H1 (cell line): ENCODE measurements around the gene ADPGK. TPM values are rescaled to one million over a fixed set of nuclear protein-coding genes. Genes with fewer than 3 reads are reported as not detected.

ENCODE experiments used
- CTCF ChIA-PET: fragments of 300-600 bp; sonication (Branson Sonifier 250); formaldehyde crosslinking; loops from one replicate; lab custom pipeline; 2021; ENCODE audit not compliant: partially characterized antibody; lab: Charles Lee
- POLR2A ChIA-PET: fragments of 300-600 bp; sonication (Branson Sonifier 250); formaldehyde crosslinking; loops from one replicate; lab custom pipeline; 2021; ENCODE audit warnings: inconsistent platforms; ENCODE audit not compliant: partially characterized antibody; lab: Charles Lee
- DNase-seq, 2 experiments: peaks; one replicate each; pipeline versions ENCODE4 v3.0.0 to v3.0.0-alpha.2; 2010 to 2022; ENCODE audit warnings: low spot score in 2 of 2, low read depth in 1 of 2, mixed read lengths in 1 of 2
- FAIRE-seq: peaks from 2 replicates; lab custom pipeline; 2011; peaks lifted over from hg19 to GRCh38; lab: Jason Lieb, UNC
- H2AFZ ChIP-seq: 2 replicates; pipeline ENCODE4 v1.8.1; 2012; ENCODE audit warnings: low read length, inconsistent platforms
- H2AK5ac ChIP-seq: 2 replicates; pipeline ENCODE4 v1.6.1; 2013; ENCODE audit warnings: low read depth, low read length
- H2BK120ac ChIP-seq: replicated peaks from 2 replicates; pipeline ENCODE3; 2013; ENCODE audit warnings: low read depth, low read length, inconsistent platforms
- H2BK12ac ChIP-seq: 2 replicates; pipeline ENCODE4 v1.6.1; 2013; ENCODE audit warnings: low read depth, low read length
- H2BK15ac ChIP-seq: 2 replicates; pipeline ENCODE4 v1.6.1; 2013; ENCODE audit warnings: low read length
- H2BK20ac ChIP-seq: 2 replicates; pipeline ENCODE4 v1.6.1; 2013; ENCODE audit warnings: low read length
- H2BK5ac ChIP-seq: 2 replicates; pipeline ENCODE4 v1.6.1; 2013; ENCODE audit warnings: low read depth, low read length
- H3K14ac ChIP-seq: 2 replicates; pipeline ENCODE4 v1.6.1; 2013; ENCODE audit warnings: inconsistent platforms; ENCODE audit not compliant: insufficient read length
- H3K18ac ChIP-seq: 2 replicates; pipeline ENCODE4 v1.6.1; 2013; ENCODE audit warnings: low read length; ENCODE audit errors: extremely low read depth
- H3K23ac ChIP-seq: 2 replicates; pipeline ENCODE4 v1.6.1; 2013; ENCODE audit warnings: inconsistent platforms; ENCODE audit not compliant: insufficient read length
- H3K23me2 ChIP-seq: 2 replicates; pipeline ENCODE4 v1.6.1; 2013; ENCODE audit warnings: low read depth, low read length
- H3K27ac ChIP-seq: 2 replicates; pipeline ENCODE4 v1.6.1; 2011; ENCODE audit warnings: low read depth, low read length, inconsistent platforms
- H3K27me3 ChIP-seq, 4 experiments: replicated peaks in 1 of 4; 1 replicate in 1 of 4; 2 replicates in 3 of 4; pipeline versions ENCODE4 v1.6.1 to v1.8.1; 2011 to 2013; ENCODE audit warnings: low read length in 3 of 4, mild to moderate bottlenecking in 3 of 4, inconsistent platforms in 2 of 4, mixed read lengths in 2 of 4, moderate library complexity in 1 of 4; ENCODE audit not compliant: control insufficient read depth in 3 of 4, insufficient read depth in 3 of 4; ENCODE audit errors: extremely low read depth in 1 of 4
- H3K36me3 ChIP-seq, 4 experiments: 2 replicates each; pipeline versions ENCODE4 v1.6.1 to v1.8.1; 2011 to 2013; ENCODE audit warnings: mild to moderate bottlenecking in 4 of 4, low read length in 3 of 4, moderate library complexity in 2 of 4, control low read depth in 1 of 4, inconsistent platforms in 1 of 4; ENCODE audit not compliant: insufficient read depth in 4 of 4, control insufficient read depth in 2 of 4
- H3K4ac ChIP-seq: replicated peaks from 2 replicates; pipeline ENCODE3; 2013; ENCODE audit warnings: low read length, low read depth, mixed read lengths, inconsistent platforms; ENCODE audit not compliant: insufficient read length
- H3K4me1 ChIP-seq, 4 experiments: replicated peaks in 1 of 4; 1 replicate in 1 of 4; 2 replicates in 3 of 4; pipeline versions ENCODE4 v1.6.1 to v1.8.1; 2011 to 2013; ENCODE audit warnings: low read length in 3 of 4, inconsistent platforms in 2 of 4, mixed read lengths in 1 of 4; ENCODE audit not compliant: insufficient read depth in 4 of 4, control insufficient read depth in 3 of 4
- H3K4me2 ChIP-seq, 2 experiments: 2 replicates each; pipeline versions ENCODE4 v1.6.1 to v1.8.1; 2011 to 2013; ENCODE audit warnings: low read depth in 2 of 2, low read length in 2 of 2, control low read depth in 1 of 2, inconsistent platforms in 1 of 2, mild to moderate bottlenecking in 1 of 2; ENCODE audit not compliant: insufficient read depth in 1 of 2
- H3K4me3 ChIP-seq, 4 experiments: fragments of 200-600, 300-600 bp in 1 of 4; sonication (generic), shearing (Covaris generic), sonication (Bioruptor Twin) in 1 of 4; 2 replicates each; pipeline versions ENCODE4 v1.5.1 to v1.8.1; 2011 to 2016; ENCODE audit warnings: low read length in 4 of 4, low read depth in 3 of 4, control low read depth in 2 of 4, inconsistent platforms in 2 of 4, mild to moderate bottlenecking in 2 of 4, mixed read lengths in 1 of 4, moderate library complexity in 1 of 4; ENCODE audit not compliant: insufficient read depth in 2 of 4; ENCODE audit errors: extremely low read depth in 1 of 4
- H3K56ac ChIP-seq: replicated peaks from 2 replicates; pipeline ENCODE3; 2013; ENCODE audit warnings: low read depth, mild to moderate bottlenecking, mixed read lengths, low read length, inconsistent platforms; ENCODE audit not compliant: insufficient read length
- H3K79me1 ChIP-seq: 2 replicates; pipeline ENCODE4 v1.6.1; 2013; ENCODE audit warnings: low read depth, low read length, control low read depth
- H3K79me2 ChIP-seq, 2 experiments: 2 replicates each; pipeline versions ENCODE4 v1.6.1 to v1.8.1; 2012 to 2013; ENCODE audit warnings: low read length in 2 of 2, mild to moderate bottlenecking in 2 of 2, inconsistent platforms in 1 of 2; ENCODE audit not compliant: insufficient read depth in 2 of 2, control insufficient read depth in 1 of 2
- H3K9ac ChIP-seq, 4 experiments: replicated peaks in 1 of 4; 1 replicate in 1 of 4; 2 replicates in 3 of 4; pipeline versions ENCODE4 v1.6.1 to v1.8.1; 2011 to 2013; ENCODE audit warnings: low read depth in 3 of 4, low read length in 3 of 4, control low read depth in 2 of 4, mild to moderate bottlenecking in 2 of 4, moderate library complexity in 2 of 4, inconsistent platforms in 1 of 4; ENCODE audit errors: extremely low read depth in 1 of 4
- H3K9me3 ChIP-seq, 2 experiments: 2 replicates each; pipeline versions ENCODE4 v1.6.1 to v1.8.1; 2012 to 2013; ENCODE audit warnings: mild to moderate bottlenecking in 2 of 2, moderate library complexity in 2 of 2, control low read depth in 1 of 2, inconsistent platforms in 1 of 2, low read depth in 1 of 2, low read length in 1 of 2, mixed read lengths in 1 of 2; ENCODE audit not compliant: insufficient read depth in 2 of 2
- H4K20me1 ChIP-seq, 2 experiments: replicated peaks in 1 of 2; 2 replicates each; pipeline versions ENCODE3 to v1.8.1; 2011 to 2013; ENCODE audit warnings: inconsistent platforms in 2 of 2, low read length in 2 of 2, mild to moderate bottlenecking in 1 of 2; ENCODE audit not compliant: insufficient read depth in 2 of 2, control insufficient read depth in 1 of 2
- H4K5ac ChIP-seq: 2 replicates; pipeline ENCODE4 v1.6.1; 2013; ENCODE audit warnings: low read length, low read depth, mixed read lengths, inconsistent platforms; ENCODE audit not compliant: insufficient read length
- H4K8ac ChIP-seq: 2 replicates; pipeline ENCODE4 v1.8.0; 2013; ENCODE audit warnings: mild to moderate bottlenecking, moderate library complexity, low read length, inconsistent platforms; ENCODE audit not compliant: insufficient read depth; ENCODE audit errors: extremely low read depth
- H4K91ac ChIP-seq: replicated peaks from 2 replicates; pipeline ENCODE3; 2013; ENCODE audit warnings: low read length, mixed read lengths, inconsistent platforms; ENCODE audit not compliant: insufficient read length
- SIRT6 ChIP-seq: IDR thresholded peaks from one replicate; pipeline ENCODE4 v1.7.1; 2012; ENCODE audit warnings: low read length, inconsistent platforms
- WGBS, 2 experiments: shearing (Covaris generic) in 1 of 2; methylation state at CpG; one replicate each; pipeline versions ENCODE4 v1.1.6 to v1.1.7; 2013 to 2015; ENCODE audit warnings: low lambda C conversion rate in 2 of 2, mixed read lengths in 2 of 2, inconsistent platforms in 1 of 2, low coverage in 1 of 2, missing lambda C conversion rate in 1 of 2; ENCODE audit not compliant: insufficient replicate concordance in 2 of 2, insufficient coverage in 1 of 2, insufficient read length in 1 of 2; ENCODE audit errors: extremely low coverage in 1 of 2, missing lambda C conversion rate in 1 of 2; 5-methylcytosine and 5-hydroxymethylcytosine counted together
- polyA plus RNA-seq, 7 experiments: library from polyadenylated mRNA; depleted of rRNA in 3 of 7; stranded (reverse) in 5 of 7; unstranded in 2 of 7; fragments of >200 nt in 5 of 7; fragments of 200-250 nt in 2 of 7; gene quantifications; 1 replicate in 5 of 7; 2 replicates in 1 of 7; 4 replicates in 1 of 7; pipeline versions ENCODE4 v1.2.1 to v1.2.3, GENCODE V29; 2011 to 2013; ENCODE audit warnings: missing spikeins in 2 of 7, mixed read lengths in 2 of 7
- total RNA-seq: library from RNA; stranded (reverse); fragmentation: NEBNext Ultra II Directional; extraction: Animal tissue kit (Norgen Biotek cat#: 25700); gene quantifications from 2 replicates; pipeline ENCODE4 v1.2.1, GENCODE V29; 2021
- TF ChIP-seq, protein P1 (sequence below): IDR thresholded peaks from 2 replicates; pipeline ENCODE4 v1.6.1; 2011; ENCODE audit warnings: low read length, improper control_type of control experiment

Gene ADPGK
- total and polyA plus RNA-seq, 2 of the 8 experiments (the other 6 are each of a cell fraction or from before 2014, with no cell fraction given), result 32.2 to 38.2 TPM

DNA sequence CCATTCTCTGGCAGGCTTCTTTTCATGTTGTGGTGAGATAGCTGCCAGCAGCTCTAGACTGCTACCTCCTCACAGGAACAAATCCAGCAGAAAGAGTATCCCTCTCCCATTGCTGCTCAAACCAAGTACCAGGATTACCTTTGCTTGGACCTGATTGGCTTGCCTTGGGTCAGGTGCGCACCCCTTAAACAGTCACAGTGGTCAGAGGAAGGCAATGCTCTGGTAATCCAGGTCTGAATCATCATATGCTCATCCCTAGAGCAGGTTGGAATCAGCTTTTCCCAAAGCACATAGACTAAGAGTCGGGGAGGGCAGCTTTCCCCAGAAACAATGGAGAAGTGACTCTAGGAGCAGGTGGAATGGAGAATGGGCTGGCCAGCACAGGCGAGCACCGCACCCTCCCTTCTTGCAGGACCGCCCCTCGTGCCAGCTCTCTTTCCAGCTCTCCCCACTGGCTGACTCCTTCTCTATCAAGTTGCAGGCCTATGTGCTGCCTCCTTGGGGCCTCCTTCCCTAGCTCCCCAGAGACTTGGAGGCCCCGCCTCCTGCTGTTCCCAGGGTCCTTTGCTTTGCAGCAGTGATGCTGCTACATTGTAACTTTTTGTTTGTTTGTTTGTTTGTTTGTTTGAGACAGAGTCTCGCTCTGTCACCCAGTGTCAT, 29.9 kb upstream of the ADPGK start:
- no peak overlapping the region for H3K18ac ChIP-seq
- H2BK5ac ChIP-seq, result no peak overlapping the region
- CTCF ChIA-PET, result interaction anchor here (1.2 to 1.7 kb wide), 3 partner anchors 17 to 431 kb away, joined by 3 to 7 read pairs (median 4); no protein-coding TSS in a partner anchor

More for the DNA sequence above, 29.9 kb upstream of the ADPGK start:
- H3K4me2 ChIP-seq, result no peak overlapping the region
- H3K27me3 ChIP-seq, result no peaks in the 10 kb centered on the region
- H2AK5ac ChIP-seq, result no peak overlapping the region
- DNase-seq (no peak), FAIRE-seq (no peak)
- H2AFZ ChIP-seq, result peak overlapping the region; percentile 94
- no peak overlapping the region for H3K9ac ChIP-seq
- no peak overlapping the region for H2BK12ac ChIP-seq
- H3K79me2 ChIP-seq, result no peaks in the 10 kb centered on the region
- H3K79me1 ChIP-seq, result no peaks in the 10 kb centered on the region
- H2BK120ac ChIP-seq, result no peak overlapping the region
- WGBS, 2 experiments, result 75% methylated on average over 8 of the region's 8 CpGs; no CpG with 5 or more reads in 1 of the 2 experiments
- H2BK15ac ChIP-seq, result no peak overlapping the region
- no peak overlapping the region for H4K8ac ChIP-seq
- peaks cover 0 to under 1% (median 0%) of the 10 kb centered on the region in 4 experiments; a peak in 1 of 7 replicates for H3K4me1 ChIP-seq
- H3K9me3 ChIP-seq, result no peaks in the 10 kb centered on the region
- H3K14ac ChIP-seq, result no peak overlapping the region
- H3K4ac ChIP-seq, result no peak overlapping the region
- H4K20me1 ChIP-seq, result no peaks in the 10 kb centered on the region
- H3K23me2 ChIP-seq, result no peaks in the 10 kb centered on the region
- no peak overlapping the region for H3K56ac ChIP-seq
- POLR2A ChIA-PET, result interaction anchor here (1.4 kb wide), 1 partner anchor 12 kb away, joined by 3 read pairs; no protein-coding TSS in a partner anchor
- TF ChIP-seq, protein P1, sequence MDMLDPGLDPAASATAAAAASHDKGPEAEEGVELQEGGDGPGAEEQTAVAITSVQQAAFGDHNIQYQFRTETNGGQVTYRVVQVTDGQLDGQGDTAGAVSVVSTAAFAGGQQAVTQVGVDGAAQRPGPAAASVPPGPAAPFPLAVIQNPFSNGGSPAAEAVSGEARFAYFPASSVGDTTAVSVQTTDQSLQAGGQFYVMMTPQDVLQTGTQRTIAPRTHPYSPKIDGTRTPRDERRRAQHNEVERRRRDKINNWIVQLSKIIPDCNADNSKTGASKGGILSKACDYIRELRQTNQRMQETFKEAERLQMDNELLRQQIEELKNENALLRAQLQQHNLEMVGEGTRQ, result peak; percentile 13; the same call in 1 of the 2 replicates
- TF ChIP-seq SIRT6, result no peak
- H3K36me3 ChIP-seq, result no peaks in the 10 kb centered on the region
- H3K4me3 ChIP-seq, result no peak overlapping the region
- no peak overlapping the region for H2BK20ac ChIP-seq
- H4K5ac ChIP-seq, result no peak overlapping the region
- no peak overlapping the region for H3K27ac ChIP-seq
- no peak overlapping the region for H3K23ac ChIP-seq
- no peak overlapping the region for H4K91ac ChIP-seq
